Fibroblast of lung (primary cell): Measurements from ENCODE around the gene PTPRO. TPM values are rescaled to one million over a fixed set of nuclear protein-coding genes. Genes with fewer than 3 reads are reported as not detected.

Source experiments
- DNase-seq, 2 donors: peaks; one replicate each; pipeline versions ENCODE4 v3.0.0 to v3.0.0-alpha.2; 2010; ENCODE audit warnings: low read depth in 2 of 2
- H2AFZ ChIP-seq: 2 replicates; pipeline ENCODE4 v1.5.1; 2012; ENCODE audit warnings: low read length, control low read depth, inconsistent platforms
- H3K27ac ChIP-seq: 2 replicates; pipeline ENCODE4 v1.5.1; 2011; ENCODE audit warnings: low read length, control low read depth; ENCODE audit not compliant: insufficient read depth
- H3K27me3 ChIP-seq: 2 replicates; pipeline ENCODE4 v1.5.1; 2011; ENCODE audit warnings: mild to moderate bottlenecking, low read length; ENCODE audit not compliant: control insufficient read depth, insufficient read depth
- H3K36me3 ChIP-seq: 2 replicates; pipeline ENCODE4 v1.5.1; 2011; ENCODE audit warnings: low read length; ENCODE audit not compliant: control insufficient read depth, insufficient read depth
- H3K4me1 ChIP-seq: 2 replicates; pipeline ENCODE4 v1.5.1; 2011; ENCODE audit warnings: low read length; ENCODE audit not compliant: control insufficient read depth, insufficient read depth; ENCODE audit errors: extremely low read depth
- H3K4me2 ChIP-seq: 2 replicates; pipeline ENCODE4 v1.5.1; 2011; ENCODE audit warnings: low read length, control low read depth; ENCODE audit not compliant: insufficient read depth; ENCODE audit errors: extremely low read depth
- H3K4me3 ChIP-seq, 4 experiments: fragments of 200-600 bp in 1 of 4; sonication (generic) in 1 of 4; replicated peaks in 1 of 4; 2 replicates each; pipeline ENCODE4 v1.5.1; 2011 to 2016; ENCODE audit warnings: low read length in 4 of 4, low read depth in 3 of 4, mild to moderate bottlenecking in 3 of 4, control low read depth in 2 of 4, inconsistent platforms in 1 of 4, mixed read lengths in 1 of 4; ENCODE audit not compliant: insufficient read depth in 1 of 4; ENCODE audit errors: control extremely low read depth in 1 of 4
- H3K79me2 ChIP-seq: 2 replicates; pipeline ENCODE4 v1.5.1; 2012; ENCODE audit warnings: mild to moderate bottlenecking, low read length, inconsistent platforms; ENCODE audit not compliant: control insufficient read depth, insufficient read depth
- H3K9ac ChIP-seq: 2 replicates; pipeline ENCODE4 v1.5.1; 2011; ENCODE audit warnings: mild to moderate bottlenecking, low read length, control low read depth; ENCODE audit not compliant: insufficient read depth
- H3K9me3 ChIP-seq: 2 replicates; pipeline ENCODE4 v1.5.1; 2012; ENCODE audit warnings: low read depth, low read length; ENCODE audit not compliant: control insufficient read depth, insufficient read depth
- H4K20me1 ChIP-seq: 2 replicates; pipeline ENCODE4 v1.5.1; 2011; ENCODE audit warnings: low read length; ENCODE audit not compliant: control insufficient read depth, insufficient read depth; ENCODE audit errors: extremely low read depth
- CTCF ChIP-seq, 2 donors: IDR thresholded peaks in 1 of 2; conservative IDR thresholded peaks in 1 of 2; 1 replicate in 1 of 2; 2 replicates in 1 of 2; pipeline ENCODE4 v1.5.1; 2011 to 2012; ENCODE audit warnings: low read length in 2 of 2, control low read depth in 1 of 2, inconsistent platforms in 1 of 2, low read depth in 1 of 2, mild to moderate bottlenecking in 1 of 2
- EZH2 ChIP-seq: IDR thresholded peaks from 2 replicates; pipeline ENCODE4 v1.5.1; 2012; ENCODE audit warnings: low read length, control low read depth, mild to moderate bottlenecking; ENCODE audit errors: missing control alignments
- polyA plus RNA-seq, 2 donors: library from polyadenylated mRNA; depleted of rRNA in 1 of 2; stranded (reverse) in 1 of 2; unstranded in 1 of 2; fragments of >200 nt; gene quantifications; 2 replicates each; pipeline ENCODE4 v1.2.1, GENCODE V29; 2011 to 2012; ENCODE audit warnings: missing spikeins in 1 of 2
- total RNA-seq: library from RNA; depleted of rRNA; stranded (reverse); fragments of >200 nt; gene quantifications from 2 replicates; pipeline ENCODE4 v1.2.1, GENCODE V29; 2014

The PTPRO gene
- total and polyA plus RNA-seq, 2 donors (not counting 1 experiment from before 2014, with no cell fraction given), result 0.33 to 0.35 TPM

- Histone ChIP-seq H3K9me3 (no peaks in the 10 kb centered on the region), H3K9ac (no peak overlapping the region), H3K27me3 (peaks cover 3% of the 10 kb centered on the region), H3K4me2 (no peak overlapping the region), H4K20me1 (no peaks in the 10 kb centered on the region), H3K36me3 (no peaks in the 10 kb centered on the region), H3K27ac (no peak overlapping the region), H3K4me1 (no peaks in the 10 kb centered on the region), H3K79me2 (no peaks in the 10 kb centered on the region), H2AFZ (no peak overlapping the region), H3K4me3 (no peak overlapping the region)
- no peak for DNase-seq
- TF ChIP-seq EZH2, result no peak
- no peak for TF ChIP-seq CTCF (conservative IDR thresholded peaks at IDR 0.05 in 1 of 2, IDR thresholded peaks at IDR 0.05 in 1 of 2; ENCODE audit: low read depth in 1 of 2, low read length in 2 of 2)
Observed at GRCh38 chr12:15505616-15506015, 183.3 kb downstream of the PTPRO start.

- TF ChIP-seq CTCF (conservative IDR thresholded peaks at IDR 0.05 in 1 of 2, IDR thresholded peaks at IDR 0.05 in 1 of 2; ENCODE audit: low read depth in 1 of 2, low read length in 2 of 2), result no peak
- TF ChIP-seq EZH2, result no peak
- Histone ChIP-seq H3K4me3 (no peak overlapping the region), H3K36me3 (no peaks in the 10 kb centered on the region), H3K9me3 (no peaks in the 10 kb centered on the region), H2AFZ (no peak overlapping the region), H3K9ac (no peak overlapping the region), H3K4me1 (no peaks in the 10 kb centered on the region), H4K20me1 (no peaks in the 10 kb centered on the region), H3K27ac (no peak overlapping the region), H3K79me2 (no peaks in the 10 kb centered on the region), H3K27me3 (no peaks in the 10 kb centered on the region), H3K4me2 (no peak overlapping the region)
- no peak for DNase-seq
Observed at GRCh38 chr12:15515010-15515409, 192.7 kb downstream of the PTPRO start.

- H3K27ac ChIP-seq, result no peak overlapping the region
- no peak overlapping the region for H2AFZ ChIP-seq
- no peak overlapping the region for H3K4me3 ChIP-seq
- H3K9me3 ChIP-seq, result no peaks in the 10 kb centered on the region
- TF ChIP-seq CTCF (conservative IDR thresholded peaks at IDR 0.05 in 1 of 2, IDR thresholded peaks at IDR 0.05 in 1 of 2; ENCODE audit: low read depth in 1 of 2, low read length in 2 of 2) (no peak), EZH2 (no peak)
- no peaks in the 10 kb centered on the region for H3K79me2 ChIP-seq
- no peak for DNase-seq
- H3K4me2 ChIP-seq, result no peak overlapping the region
- H3K9ac ChIP-seq, result no peak overlapping the region
- H3K27me3 ChIP-seq, result no peaks in the 10 kb centered on the region
- H3K4me1 ChIP-seq, result no peaks in the 10 kb centered on the region
- H4K20me1 ChIP-seq, result no peaks in the 10 kb centered on the region
- no peaks in the 10 kb centered on the region for H3K36me3 ChIP-seq
Observed at GRCh38 chr12:15520083-15520482, 197.8 kb downstream of the PTPRO start.
